ENCODE results near the gene RAPGEFL1. TPM values are rescaled to one million over a fixed set of nuclear protein-coding genes. Genes with fewer than 3 reads are reported as not detected.

The RAPGEFL1 gene
- total RNA-seq, 2 donors from 2014 or later = 7.0 to 7.3 TPM

- Histone ChIP-seq H3K4me1 (peaks cover 32% of the 10 kb centered on the region), H3K27ac (no peak overlapping the region), H3K36me3 (replicated peaks in 1 of 2; ENCODE audit: insufficient read depth in 1 of 2, low read depth in 2 of 2) (peaks cover 1 to 9% of the 10 kb centered on the region in 2 donors), H3K4me3 (no peak overlapping the region), H3K27me3 (no peaks in the 10 kb centered on the region), H3K9me3 (no peaks in the 10 kb centered on the region)
- DNase-seq = peak in 1 of 4 donors; percentile 33
- TF ChIP-seq, protein P1, sequence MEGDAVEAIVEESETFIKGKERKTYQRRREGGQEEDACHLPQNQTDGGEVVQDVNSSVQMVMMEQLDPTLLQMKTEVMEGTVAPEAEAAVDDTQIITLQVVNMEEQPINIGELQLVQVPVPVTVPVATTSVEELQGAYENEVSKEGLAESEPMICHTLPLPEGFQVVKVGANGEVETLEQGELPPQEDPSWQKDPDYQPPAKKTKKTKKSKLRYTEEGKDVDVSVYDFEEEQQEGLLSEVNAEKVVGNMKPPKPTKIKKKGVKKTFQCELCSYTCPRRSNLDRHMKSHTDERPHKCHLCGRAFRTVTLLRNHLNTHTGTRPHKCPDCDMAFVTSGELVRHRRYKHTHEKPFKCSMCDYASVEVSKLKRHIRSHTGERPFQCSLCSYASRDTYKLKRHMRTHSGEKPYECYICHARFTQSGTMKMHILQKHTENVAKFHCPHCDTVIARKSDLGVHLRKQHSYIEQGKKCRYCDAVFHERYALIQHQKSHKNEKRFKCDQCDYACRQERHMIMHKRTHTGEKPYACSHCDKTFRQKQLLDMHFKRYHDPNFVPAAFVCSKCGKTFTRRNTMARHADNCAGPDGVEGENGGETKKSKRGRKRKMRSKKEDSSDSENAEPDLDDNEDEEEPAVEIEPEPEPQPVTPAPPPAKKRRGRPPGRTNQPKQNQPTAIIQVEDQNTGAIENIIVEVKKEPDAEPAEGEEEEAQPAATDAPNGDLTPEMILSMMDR (IDR thresholded peaks at IDR 0.05) = no peak
- TF ChIP-seq POLR2A (IDR thresholded peaks at IDR 0.05) = no peak
- intact Hi-C loops (cut with DNase I) = loop anchor here (10.0 kb wide), 1 partner anchor 51 kb away; the partner anchor contains the start of gene MSL1
- WGBS, 2 donors = 71 to 86% methylated on average over 7 of the region's 7 CpGs
- no peak for ATAC-seq
Observed at GRCh38 chr17:40175928-40176753, 1.1 kb upstream of the RAPGEFL1 start.

GRCh38 chr17:40176754-40177110, 538 bp upstream of the RAPGEFL1 start:
- DNase-seq (peak in 2 of 4 donors; percentile 23 to 34), ATAC-seq (no peak)
- no peak overlapping the region for H3K4me3 ChIP-seq

GRCh38 chr17:40178021-40178601, 841 bp downstream of the RAPGEFL1 start:
- H3K4me3 ChIP-seq = peak overlapping the region; percentile 14 to 41
- no peak for ATAC-seq

More at GRCh38 chr17:40176754-40177110, 538 bp upstream of the RAPGEFL1 start:
- intact Hi-C loops (cut with DNase I) = loop anchor here (10.0 kb wide), 1 partner anchor 52 kb away; the partner anchor contains the start of gene MSL1
- peaks cover 36% of the 10 kb centered on the region for H3K4me1 ChIP-seq
- WGBS, 2 donors = 0 to 65% methylated on average over 1 to 2 of the region's 2 CpGs
- H3K36me3 ChIP-seq (replicated peaks in 1 of 2; ENCODE audit: insufficient read depth in 1 of 2, low read depth in 2 of 2) = peaks cover 0 to 4% of the 10 kb centered on the region in 2 donors
- TF ChIP-seq POLR2A (IDR thresholded peaks at IDR 0.05) = no peak
- TF ChIP-seq, protein P1 (IDR thresholded peaks at IDR 0.05) = no peak
- no peaks in the 10 kb centered on the region for H3K27me3 ChIP-seq
- H3K9me3 ChIP-seq = no peaks in the 10 kb centered on the region
- H3K27ac ChIP-seq = peak overlapping the region in 1 of 4 donors; percentile 12

DNA sequence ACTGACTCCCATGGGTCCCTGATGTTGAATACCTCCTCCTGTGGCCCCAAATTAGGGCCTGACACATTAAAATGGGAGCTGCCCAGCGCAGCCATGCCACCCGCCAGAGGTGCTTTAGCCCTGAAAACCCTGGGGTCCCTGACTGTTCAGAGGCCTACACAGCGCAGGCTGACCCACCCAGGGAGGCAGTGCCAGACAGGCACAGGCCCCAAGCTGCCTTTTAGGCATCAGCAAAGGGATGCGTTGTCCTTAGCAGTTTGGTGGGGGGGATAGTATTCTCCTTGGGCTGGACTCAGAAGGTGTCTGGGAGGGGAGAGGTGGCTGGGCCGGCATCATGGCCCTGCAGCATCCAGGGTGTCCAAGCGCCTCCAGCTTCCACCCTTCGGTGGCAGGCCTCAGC, 1.4 kb downstream of the RAPGEFL1 start:
- no peak overlapping the region for H3K27ac ChIP-seq
- no peaks in the 10 kb centered on the region for H3K27me3 ChIP-seq
- DNase-seq = no peak
- peaks cover 36% of the 10 kb centered on the region for H3K4me1 ChIP-seq
- no peak for TF ChIP-seq POLR2A (IDR thresholded peaks at IDR 0.05)
- TF ChIP-seq, protein P1 (IDR thresholded peaks at IDR 0.05) = no peak
- no peak overlapping the region for H3K4me3 ChIP-seq
- intact Hi-C loops (cut with DNase I) = loop anchor here (10.0 kb wide), 1 partner anchor 54 kb away; the partner anchor contains the start of gene MSL1
- H3K36me3 ChIP-seq (replicated peaks in 1 of 2; ENCODE audit: insufficient read depth in 1 of 2, low read depth in 2 of 2) = no peaks in the 10 kb centered on the region
- no peak for ATAC-seq
- 100% methylated on average over 3 to 7 of the region's 7 CpGs for WGBS, 2 donors
- no peaks in the 10 kb centered on the region for H3K9me3 ChIP-seq

More at GRCh38 chr17:40178021-40178601, 841 bp downstream of the RAPGEFL1 start:
- TF ChIP-seq, protein P1 (IDR thresholded peaks at IDR 0.05) = no peak
- no peak for TF ChIP-seq POLR2A (IDR thresholded peaks at IDR 0.05)
- WGBS, 2 donors = 33 to 50% methylated on average over 1 to 42 of the region's 46 CpGs
- peaks cover 36% of the 10 kb centered on the region for H3K4me1 ChIP-seq
- no peaks in the 10 kb centered on the region for H3K9me3 ChIP-seq
- H3K27me3 ChIP-seq = no peaks in the 10 kb centered on the region
- intact Hi-C loops (cut with DNase I) = loop anchor here (10.0 kb wide), 1 partner anchor 53 kb away; the partner anchor contains the start of gene MSL1
- peak in 1 of 4 donors; percentile 16 for DNase-seq
- peak overlapping the region in 1 of 4 donors; percentile 32 for H3K27ac ChIP-seq
- H3K36me3 ChIP-seq (replicated peaks in 1 of 2; ENCODE audit: insufficient read depth in 1 of 2, low read depth in 2 of 2) = peaks cover 0 to 1% of the 10 kb centered on the region in 2 donors
